ENCODE data around the gene CRB3.

- TF ChIP-seq CTCF (IDR thresholded peaks at IDR 0.05 in 4 of 5, conservative IDR thresholded peaks at IDR 0.05 in 1 of 5) (no peak), POLR2A (IDR thresholded peaks at IDR 0.05) (no peak)
These were observed 51.0 kb downstream of the CRB3 start for GRCh38 chr19:6514926-6515544.
